Measurements from ENCODE around the gene FANCM.

DNA sequence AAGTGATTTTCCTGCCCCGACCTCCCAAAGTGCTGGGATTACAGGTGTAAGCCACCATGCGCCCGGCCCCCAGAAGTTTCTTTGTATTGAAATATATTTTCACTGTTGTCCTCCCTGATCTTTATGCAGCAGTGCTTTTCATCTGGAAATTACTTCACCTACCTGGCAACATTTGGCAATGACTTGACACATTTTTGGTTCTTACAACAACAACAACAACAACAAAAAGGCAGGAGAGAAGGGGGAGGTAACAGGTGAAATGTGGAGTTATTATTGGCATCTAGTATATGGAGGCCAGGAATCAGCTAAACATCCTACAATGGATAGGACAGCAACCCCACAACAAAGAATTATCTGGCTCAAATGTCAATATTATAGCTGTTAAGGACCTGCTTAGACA lies 13.9 kb downstream of the FANCM start:
- TF ChIP-seq, protein P1, sequence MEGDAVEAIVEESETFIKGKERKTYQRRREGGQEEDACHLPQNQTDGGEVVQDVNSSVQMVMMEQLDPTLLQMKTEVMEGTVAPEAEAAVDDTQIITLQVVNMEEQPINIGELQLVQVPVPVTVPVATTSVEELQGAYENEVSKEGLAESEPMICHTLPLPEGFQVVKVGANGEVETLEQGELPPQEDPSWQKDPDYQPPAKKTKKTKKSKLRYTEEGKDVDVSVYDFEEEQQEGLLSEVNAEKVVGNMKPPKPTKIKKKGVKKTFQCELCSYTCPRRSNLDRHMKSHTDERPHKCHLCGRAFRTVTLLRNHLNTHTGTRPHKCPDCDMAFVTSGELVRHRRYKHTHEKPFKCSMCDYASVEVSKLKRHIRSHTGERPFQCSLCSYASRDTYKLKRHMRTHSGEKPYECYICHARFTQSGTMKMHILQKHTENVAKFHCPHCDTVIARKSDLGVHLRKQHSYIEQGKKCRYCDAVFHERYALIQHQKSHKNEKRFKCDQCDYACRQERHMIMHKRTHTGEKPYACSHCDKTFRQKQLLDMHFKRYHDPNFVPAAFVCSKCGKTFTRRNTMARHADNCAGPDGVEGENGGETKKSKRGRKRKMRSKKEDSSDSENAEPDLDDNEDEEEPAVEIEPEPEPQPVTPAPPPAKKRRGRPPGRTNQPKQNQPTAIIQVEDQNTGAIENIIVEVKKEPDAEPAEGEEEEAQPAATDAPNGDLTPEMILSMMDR (conservative IDR thresholded peaks at IDR 0.05; ENCODE audit: low read depth, low read length) = no peak
- no peak for TF ChIP-seq EZH2 (IDR thresholded peaks at IDR 0.05; ENCODE audit: low read length, unreplicated experiment)
- TF ChIP-seq EZH2phosphoT487 (IDR thresholded peaks at IDR 0.05; ENCODE audit: borderline replicate concordance, low read length) = no peak
